Stomach (tissue), 4 donors: Measurements from ENCODE around the gene FGL2.

ENCODE experiments used
- POLR2A ChIP-seq, 4 donors: fragments of 450-650 bp; IDR thresholded peaks; one replicate each; pipeline ENCODE4 v1.6.1; 2016; ENCODE audit warnings: antibody characterized with exemption in 4 of 4, control low read depth in 2 of 4, mild to moderate bottlenecking in 1 of 4, moderate library complexity in 1 of 4
- TF ChIP-seq, protein P1 (sequence below), 7 experiments: fragments of 450-650 bp in 4 of 7; fragments of 200-600 bp in 3 of 7; sonication (generic) in 3 of 7; IDR thresholded peaks; one replicate each; pipeline ENCODE4 v1.5.1; 2016 to 2019; ENCODE audit warnings: antibody characterized with exemption in 7 of 7, control low read depth in 2 of 7, mild to moderate bottlenecking in 1 of 7

DNA sequence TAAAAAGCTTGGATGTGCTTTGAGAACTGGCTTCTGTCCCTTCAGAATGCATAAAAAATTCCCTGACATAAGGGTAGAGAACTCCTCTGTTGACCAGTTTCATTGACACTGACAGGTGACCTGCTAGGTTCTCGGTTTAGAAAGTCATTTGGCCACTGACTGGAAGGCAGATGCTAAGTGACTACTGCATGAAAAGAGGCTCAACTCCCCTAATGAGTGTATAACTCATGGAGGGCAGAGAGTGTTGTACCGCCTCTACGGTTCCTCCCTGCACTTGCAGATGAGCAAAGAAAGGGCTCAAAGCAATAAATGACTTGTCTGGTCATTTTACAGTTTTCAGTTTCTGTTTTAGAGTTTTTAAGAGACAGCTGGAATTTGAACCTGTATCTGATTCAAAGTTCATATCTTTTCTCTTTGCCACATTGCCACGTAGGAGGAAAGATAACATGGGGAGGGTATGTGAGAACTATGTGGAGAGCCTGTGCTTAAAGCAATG, 2.9 kb upstream of the FGL2 start:
- no peak for TF ChIP-seq POLR2A (IDR thresholded peaks at IDR 0.05)
- TF ChIP-seq, protein P1, sequence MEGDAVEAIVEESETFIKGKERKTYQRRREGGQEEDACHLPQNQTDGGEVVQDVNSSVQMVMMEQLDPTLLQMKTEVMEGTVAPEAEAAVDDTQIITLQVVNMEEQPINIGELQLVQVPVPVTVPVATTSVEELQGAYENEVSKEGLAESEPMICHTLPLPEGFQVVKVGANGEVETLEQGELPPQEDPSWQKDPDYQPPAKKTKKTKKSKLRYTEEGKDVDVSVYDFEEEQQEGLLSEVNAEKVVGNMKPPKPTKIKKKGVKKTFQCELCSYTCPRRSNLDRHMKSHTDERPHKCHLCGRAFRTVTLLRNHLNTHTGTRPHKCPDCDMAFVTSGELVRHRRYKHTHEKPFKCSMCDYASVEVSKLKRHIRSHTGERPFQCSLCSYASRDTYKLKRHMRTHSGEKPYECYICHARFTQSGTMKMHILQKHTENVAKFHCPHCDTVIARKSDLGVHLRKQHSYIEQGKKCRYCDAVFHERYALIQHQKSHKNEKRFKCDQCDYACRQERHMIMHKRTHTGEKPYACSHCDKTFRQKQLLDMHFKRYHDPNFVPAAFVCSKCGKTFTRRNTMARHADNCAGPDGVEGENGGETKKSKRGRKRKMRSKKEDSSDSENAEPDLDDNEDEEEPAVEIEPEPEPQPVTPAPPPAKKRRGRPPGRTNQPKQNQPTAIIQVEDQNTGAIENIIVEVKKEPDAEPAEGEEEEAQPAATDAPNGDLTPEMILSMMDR (IDR thresholded peaks at IDR 0.05), result no peak
